Measurements from ENCODE around the gene ALDH3B1. TPM values are rescaled to one million over a fixed set of nuclear protein-coding genes. Genes with fewer than 3 reads are reported as not detected.

ALDH3B1 gene
- total and polyA plus RNA-seq, 9 of the 15 experiments (the other 6 are each of a cell fraction or from before 2014, with no cell fraction given): 0.01 to 0.35 (median 0.07) TPM; not detected in 2

DNA sequence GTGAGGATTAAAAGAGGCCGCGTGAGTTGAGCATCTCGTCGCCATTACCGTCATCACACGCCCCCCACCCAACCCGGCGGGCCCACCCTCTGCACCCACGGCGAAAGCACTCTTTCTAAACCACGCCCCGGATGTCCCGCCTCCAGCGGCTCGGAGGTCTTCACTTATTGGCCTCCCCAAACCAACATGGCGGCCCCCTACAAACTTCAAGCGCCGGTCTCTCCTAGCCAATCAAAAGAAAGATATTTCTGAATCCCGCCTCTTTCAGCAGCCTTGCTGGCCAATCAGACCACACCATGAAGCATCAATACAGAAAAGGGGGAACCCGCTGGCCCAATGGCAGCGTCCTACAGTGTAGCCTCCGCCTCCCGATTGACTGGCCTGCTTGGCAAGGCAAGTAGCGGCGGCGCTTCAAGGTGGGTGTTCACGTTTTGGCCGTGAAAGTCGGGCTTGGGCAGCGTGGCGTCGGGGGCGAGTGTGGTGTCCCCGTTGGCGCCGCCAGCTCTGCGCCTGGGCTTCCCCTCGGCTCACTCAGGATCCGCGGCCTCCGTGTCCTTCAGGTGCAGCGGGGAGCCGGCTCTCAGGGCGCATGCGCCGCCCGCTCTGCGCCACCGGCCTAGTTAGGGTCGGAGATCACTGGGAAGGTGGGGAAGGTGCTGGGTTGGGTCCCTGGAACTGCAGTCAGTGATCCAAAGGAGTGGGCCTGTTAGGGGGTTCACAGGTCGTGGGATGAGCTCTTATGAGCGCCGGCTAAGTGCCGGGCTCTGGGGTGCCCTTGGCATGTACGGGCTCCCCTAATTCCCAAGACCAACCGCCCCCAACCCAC, 20.4 kb downstream of the ALDH3B1 start, which contains the start of gene NDUFS8 (continued):
- TF ChIP-seq, protein P1, sequence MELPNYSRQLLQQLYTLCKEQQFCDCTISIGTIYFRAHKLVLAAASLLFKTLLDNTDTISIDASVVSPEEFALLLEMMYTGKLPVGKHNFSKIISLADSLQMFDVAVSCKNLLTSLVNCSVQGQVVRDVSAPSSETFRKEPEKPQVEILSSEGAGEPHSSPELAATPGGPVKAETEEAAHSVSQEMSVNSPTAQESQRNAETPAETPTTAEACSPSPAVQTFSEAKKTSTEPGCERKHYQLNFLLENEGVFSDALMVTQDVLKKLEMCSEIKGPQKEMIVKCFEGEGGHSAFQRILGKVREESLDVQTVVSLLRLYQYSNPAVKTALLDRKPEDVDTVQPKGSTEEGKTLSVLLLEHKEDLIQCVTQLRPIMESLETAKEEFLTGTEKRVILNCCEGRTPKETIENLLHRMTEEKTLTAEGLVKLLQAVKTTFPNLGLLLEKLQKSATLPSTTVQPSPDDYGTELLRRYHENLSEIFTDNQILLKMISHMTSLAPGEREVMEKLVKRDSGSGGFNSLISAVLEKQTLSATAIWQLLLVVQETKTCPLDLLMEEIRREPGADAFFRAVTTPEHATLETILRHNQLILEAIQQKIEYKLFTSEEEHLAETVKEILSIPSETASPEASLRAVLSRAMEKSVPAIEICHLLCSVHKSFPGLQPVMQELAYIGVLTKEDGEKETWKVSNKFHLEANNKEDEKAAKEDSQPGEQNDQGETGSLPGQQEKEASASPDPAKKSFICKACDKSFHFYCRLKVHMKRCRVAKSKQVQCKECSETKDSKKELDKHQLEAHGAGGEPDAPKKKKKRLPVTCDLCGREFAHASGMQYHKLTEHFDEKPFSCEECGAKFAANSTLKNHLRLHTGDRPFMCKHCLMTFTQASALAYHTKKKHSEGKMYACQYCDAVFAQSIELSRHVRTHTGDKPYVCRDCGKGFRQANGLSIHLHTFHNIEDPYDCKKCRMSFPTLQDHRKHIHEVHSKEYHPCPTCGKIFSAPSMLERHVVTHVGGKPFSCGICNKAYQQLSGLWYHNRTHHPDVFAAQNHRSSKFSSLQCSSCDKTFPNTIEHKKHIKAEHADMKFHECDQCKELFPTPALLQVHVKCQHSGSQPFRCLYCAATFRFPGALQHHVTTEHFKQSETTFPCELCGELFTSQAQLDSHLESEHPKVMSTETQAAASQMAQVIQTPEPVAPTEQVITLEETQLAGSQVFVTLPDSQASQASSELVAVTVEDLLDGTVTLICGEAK (IDR thresholded peaks at IDR 0.05): peak; percentile 85
- TF ChIP-seq, protein P1 (CRISPR knock-in tag; IDR thresholded peaks at IDR 0.05): no peak
- TF ChIP-seq PML (IDR thresholded peaks at IDR 0.05; ENCODE audit: low read length) (peak; percentile 16; the same call in 1 of the 2 replicates), PHF20 (IDR thresholded peaks at IDR 0.05; ENCODE audit: partially characterized antibody) (peak; percentile 60), XRCC3 (IDR thresholded peaks at IDR 0.05) (no peak), SMARCB1 (IDR thresholded peaks at IDR 0.05; ENCODE audit: insufficient read length, low read depth) (no peak), HLTF (IDR thresholded peaks at IDR 0.05) (no peak)
- TF ChIP-seq, protein P2, sequence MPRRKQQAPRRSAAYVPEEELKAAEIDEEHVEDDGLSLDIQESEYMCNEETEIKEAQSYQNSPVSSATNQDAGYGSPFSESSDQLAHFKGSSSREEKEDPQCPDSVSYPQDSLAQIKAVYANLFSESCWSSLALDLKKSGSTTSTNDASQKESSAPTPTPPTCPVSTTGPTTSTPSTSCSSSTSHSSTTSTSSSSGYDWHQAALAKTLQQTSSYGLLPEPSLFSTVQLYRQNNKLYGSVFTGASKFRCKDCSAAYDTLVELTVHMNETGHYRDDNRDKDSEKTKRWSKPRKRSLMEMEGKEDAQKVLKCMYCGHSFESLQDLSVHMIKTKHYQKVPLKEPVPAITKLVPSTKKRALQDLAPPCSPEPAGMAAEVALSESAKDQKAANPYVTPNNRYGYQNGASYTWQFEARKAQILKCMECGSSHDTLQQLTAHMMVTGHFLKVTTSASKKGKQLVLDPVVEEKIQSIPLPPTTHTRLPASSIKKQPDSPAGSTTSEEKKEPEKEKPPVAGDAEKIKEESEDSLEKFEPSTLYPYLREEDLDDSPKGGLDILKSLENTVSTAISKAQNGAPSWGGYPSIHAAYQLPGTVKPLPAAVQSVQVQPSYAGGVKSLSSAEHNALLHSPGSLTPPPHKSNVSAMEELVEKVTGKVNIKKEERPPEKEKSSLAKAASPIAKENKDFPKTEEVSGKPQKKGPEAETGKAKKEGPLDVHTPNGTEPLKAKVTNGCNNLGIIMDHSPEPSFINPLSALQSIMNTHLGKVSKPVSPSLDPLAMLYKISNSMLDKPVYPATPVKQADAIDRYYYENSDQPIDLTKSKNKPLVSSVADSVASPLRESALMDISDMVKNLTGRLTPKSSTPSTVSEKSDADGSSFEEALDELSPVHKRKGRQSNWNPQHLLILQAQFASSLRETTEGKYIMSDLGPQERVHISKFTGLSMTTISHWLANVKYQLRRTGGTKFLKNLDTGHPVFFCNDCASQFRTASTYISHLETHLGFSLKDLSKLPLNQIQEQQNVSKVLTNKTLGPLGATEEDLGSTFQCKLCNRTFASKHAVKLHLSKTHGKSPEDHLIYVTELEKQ (CRISPR knock-in tag; IDR thresholded peaks at IDR 0.05): no peak
- TF ChIP-seq, protein P3, sequence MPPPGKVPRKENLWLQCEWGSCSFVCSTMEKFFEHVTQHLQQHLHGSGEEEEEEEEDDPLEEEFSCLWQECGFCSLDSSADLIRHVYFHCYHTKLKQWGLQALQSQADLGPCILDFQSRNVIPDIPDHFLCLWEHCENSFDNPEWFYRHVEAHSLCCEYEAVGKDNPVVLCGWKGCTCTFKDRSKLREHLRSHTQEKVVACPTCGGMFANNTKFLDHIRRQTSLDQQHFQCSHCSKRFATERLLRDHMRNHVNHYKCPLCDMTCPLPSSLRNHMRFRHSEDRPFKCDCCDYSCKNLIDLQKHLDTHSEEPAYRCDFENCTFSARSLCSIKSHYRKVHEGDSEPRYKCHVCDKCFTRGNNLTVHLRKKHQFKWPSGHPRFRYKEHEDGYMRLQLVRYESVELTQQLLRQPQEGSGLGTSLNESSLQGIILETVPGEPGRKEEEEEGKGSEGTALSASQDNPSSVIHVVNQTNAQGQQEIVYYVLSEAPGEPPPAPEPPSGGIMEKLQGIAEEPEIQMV (tag; conservative IDR thresholded peaks at IDR 0.05; ENCODE audit: low read depth): no peak
- TF ChIP-seq, protein P4, sequence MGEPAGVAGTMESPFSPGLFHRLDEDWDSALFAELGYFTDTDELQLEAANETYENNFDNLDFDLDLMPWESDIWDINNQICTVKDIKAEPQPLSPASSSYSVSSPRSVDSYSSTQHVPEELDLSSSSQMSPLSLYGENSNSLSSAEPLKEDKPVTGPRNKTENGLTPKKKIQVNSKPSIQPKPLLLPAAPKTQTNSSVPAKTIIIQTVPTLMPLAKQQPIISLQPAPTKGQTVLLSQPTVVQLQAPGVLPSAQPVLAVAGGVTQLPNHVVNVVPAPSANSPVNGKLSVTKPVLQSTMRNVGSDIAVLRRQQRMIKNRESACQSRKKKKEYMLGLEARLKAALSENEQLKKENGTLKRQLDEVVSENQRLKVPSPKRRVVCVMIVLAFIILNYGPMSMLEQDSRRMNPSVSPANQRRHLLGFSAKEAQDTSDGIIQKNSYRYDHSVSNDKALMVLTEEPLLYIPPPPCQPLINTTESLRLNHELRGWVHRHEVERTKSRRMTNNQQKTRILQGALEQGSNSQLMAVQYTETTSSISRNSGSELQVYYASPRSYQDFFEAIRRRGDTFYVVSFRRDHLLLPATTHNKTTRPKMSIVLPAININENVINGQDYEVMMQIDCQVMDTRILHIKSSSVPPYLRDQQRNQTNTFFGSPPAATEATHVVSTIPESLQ (CRISPR knock-in tag; IDR thresholded peaks at IDR 0.05): no peak

Measured in K562 (cell line).